ENCODE results near the gene ZNF555. TPM values are rescaled to one million over a fixed set of nuclear protein-coding genes. Genes with fewer than 3 reads are reported as not detected.

Gene ZNF555
- total and polyA plus RNA-seq, 2 of the 13 experiments (the other 11 are each of a cell fraction or from before 2014, with no cell fraction given): 5.0 to 8.0 TPM

GRCh38 chr19:2837430-2837829, 3.8 kb upstream of the ZNF555 start (continued):
- TF ChIP-seq ZNF280D (CRISPR knock-in tag; IDR thresholded peaks at IDR 0.05) (peak; percentile 75; the same call in 1 of the 2 replicates), ZNF441 (CRISPR knock-in tag; IDR thresholded peaks at IDR 0.05; ENCODE audit: borderline replicate concordance) (no peak), ARID5B (CRISPR knock-in tag; IDR thresholded peaks at IDR 0.05) (peak; percentile 51; the same call in 1 of the 2 replicates), ZNF816 (CRISPR knock-in tag; IDR thresholded peaks at IDR 0.05; ENCODE audit: borderline replicate concordance) (no peak), SNAPC5 (CRISPR knock-in tag; IDR thresholded peaks at IDR 0.05; ENCODE audit: borderline replicate concordance) (no peak), USF2 (IDR thresholded peaks at IDR 0.05; ENCODE audit: low read depth, low read length) (no peak), USF2 (CRISPR knock-in tag; IDR thresholded peaks at IDR 0.05; ENCODE audit: borderline replicate concordance) (no peak), HOXA5 (CRISPR knock-in tag; IDR thresholded peaks at IDR 0.05) (0 out of 2 replicates have a peak, but pooled peaks have one; percentile 33), KDM3A (CRISPR knock-in tag; IDR thresholded peaks at IDR 0.05; ENCODE audit: low read depth) (0 out of 2 replicates have a peak, but pooled peaks have one; percentile 21), ZNF10 (CRISPR knock-in tag; IDR thresholded peaks at IDR 0.05; ENCODE audit: borderline replicate concordance, low read depth) (no peak), THAP11 (CRISPR knock-in tag; IDR thresholded peaks at IDR 0.05) (peak; percentile 45), CSRNP1 (CRISPR knock-in tag; IDR thresholded peaks at IDR 0.05) (0 out of 2 replicates have a peak, but pooled peaks have one; percentile 20), CTCF (CRISPR knock-in tag; IDR thresholded peaks at IDR 0.05) (no peak), KLF16 (CRISPR knock-in tag; IDR thresholded peaks at IDR 0.05) (peak in 1 of 2 experiments; percentile 44; a peak in 1 of 4 replicates), BATF2 (CRISPR knock-in tag; IDR thresholded peaks at IDR 0.05) (no peak)
